HG03469 (cell line): ENCODE data around the gene MRPL40.

Source experiments
- ATAC-seq: cut with Tn5 transposase; IDR thresholded peaks from one replicate; pipeline ENCODE4 v1.9.1; 2021; ENCODE audit warnings: mild to moderate bottlenecking, moderate library complexity, moderate number of reproducible peaks; ENCODE audit not compliant: unreplicated experiment

MRPL40 gene

GRCh38 chr22:19460036-19460435 is 27.7 kb downstream of the MRPL40 start:
- no peak for ATAC-seq

DNA sequence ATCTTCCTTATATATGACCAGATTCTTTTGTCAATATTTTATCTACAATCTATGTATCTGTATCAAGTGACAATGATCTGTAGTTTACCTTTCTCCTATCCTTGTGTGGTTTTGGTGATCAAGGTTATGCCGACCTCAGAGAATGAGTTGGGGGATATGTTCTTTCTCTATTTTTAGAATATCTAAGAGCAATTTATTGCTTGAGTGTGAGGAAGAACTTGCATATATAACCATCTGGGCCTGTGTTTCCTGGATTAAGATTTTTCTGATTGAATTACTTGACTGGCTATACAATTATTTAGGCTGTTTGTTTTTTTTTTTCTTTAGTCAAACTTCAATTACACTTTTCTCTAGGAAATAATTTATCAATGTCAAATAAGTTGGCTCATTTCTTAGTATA is 29.2 kb downstream of the MRPL40 start:
- ATAC-seq = no peak

GRCh38 chr22:19463008-19463407 is 30.7 kb downstream of the MRPL40 start:
- ATAC-seq = no peak

GRCh38 chr22:19463491-19464469 is 31.4 kb downstream of the MRPL40 start:
- no peak for ATAC-seq

DNA sequence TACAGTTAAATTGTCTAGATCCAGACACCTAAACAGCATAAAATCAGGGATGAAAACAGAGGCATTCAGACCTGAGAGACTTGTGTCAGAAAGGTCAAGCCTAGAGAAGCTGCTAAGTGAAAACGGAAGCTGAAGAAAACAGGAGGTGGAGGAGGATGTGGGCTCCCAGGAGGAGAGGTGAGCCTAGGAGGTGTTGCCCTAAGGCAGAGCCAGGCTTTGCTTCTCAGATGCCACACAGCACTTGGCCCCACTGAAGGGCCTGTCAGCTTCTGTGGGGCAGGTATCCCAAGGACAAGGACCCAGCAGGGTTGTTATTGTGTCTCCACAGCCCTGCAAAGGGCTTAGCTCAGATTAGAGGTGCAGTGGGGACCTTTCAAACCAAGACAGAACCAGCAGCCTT is 32.2 kb downstream of the MRPL40 start:
- no peak for ATAC-seq

DNA sequence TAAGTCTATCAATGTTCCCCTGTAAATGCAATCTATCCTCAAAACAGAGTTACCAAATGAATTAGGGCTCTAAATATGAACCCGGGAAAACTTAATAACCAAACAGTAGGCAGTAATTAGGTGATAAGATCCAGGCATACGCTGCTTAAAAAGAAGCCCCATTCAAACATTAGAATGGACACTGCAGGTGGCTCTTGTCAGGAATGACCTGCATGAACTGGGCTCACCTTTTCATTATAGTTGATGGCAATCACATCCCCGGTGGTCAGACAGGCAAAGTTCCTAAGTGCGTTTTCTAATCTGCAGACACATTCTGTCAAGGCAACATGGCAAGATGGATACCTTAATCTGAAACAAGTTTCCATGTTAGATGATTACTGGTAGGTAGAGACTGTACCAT is 32.6 kb downstream of the MRPL40 start:
- no peak for ATAC-seq

GRCh38 chr22:19466126-19466716 is 33.9 kb downstream of the MRPL40 start:
- no peak for ATAC-seq

GRCh38 chr22:19466848-19467752 is 34.8 kb downstream of the MRPL40 start:
- ATAC-seq = no peak

DNA sequence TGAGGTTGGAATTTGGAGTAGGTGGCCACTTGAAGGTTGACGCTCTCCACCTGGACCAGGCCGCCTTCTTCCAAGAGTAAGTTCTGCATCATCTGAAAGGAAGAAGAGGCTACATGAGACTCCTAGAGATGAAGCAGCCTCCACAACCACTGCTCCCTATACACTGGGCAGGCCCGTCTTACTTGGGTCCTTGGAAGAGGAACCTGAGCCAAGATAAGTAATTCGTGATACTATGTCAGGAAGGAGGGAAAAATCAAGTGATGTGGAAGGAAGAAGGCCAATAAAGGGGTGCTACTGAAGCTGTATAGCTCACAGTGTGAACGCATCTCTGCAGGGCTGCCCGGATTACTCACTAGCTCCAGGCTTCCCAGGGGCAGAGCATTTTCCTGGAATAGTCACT is 35.6 kb downstream of the MRPL40 start:
- no peak for ATAC-seq

- no peak for ATAC-seq
Observed at GRCh38 chr22:19469421-19469820, 37.1 kb downstream of the MRPL40 start.

DNA sequence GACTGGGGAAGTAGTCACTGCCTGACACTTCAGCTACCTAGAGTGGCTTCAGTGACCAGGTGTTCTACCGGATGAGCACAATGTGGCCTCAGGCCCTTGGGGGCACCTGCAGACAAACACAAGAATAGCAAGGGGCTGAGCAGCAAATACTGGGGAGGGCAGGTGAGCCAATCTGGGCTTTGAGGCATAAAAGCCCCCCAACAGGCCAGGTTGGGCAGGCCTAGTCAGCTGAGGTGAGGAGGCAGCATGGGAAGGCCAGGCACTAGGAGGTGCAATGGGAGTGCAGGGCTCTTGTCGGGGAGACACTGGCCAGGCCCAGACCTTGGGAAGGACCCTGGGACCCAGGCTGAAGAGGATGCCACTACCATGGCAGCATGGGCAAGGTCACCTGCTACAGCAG is 37.7 kb downstream of the MRPL40 start:
- no peak for ATAC-seq

- ATAC-seq = no peak
Observed at GRCh38 chr22:19471572-19471971, 39.2 kb downstream of the MRPL40 start.

DNA sequence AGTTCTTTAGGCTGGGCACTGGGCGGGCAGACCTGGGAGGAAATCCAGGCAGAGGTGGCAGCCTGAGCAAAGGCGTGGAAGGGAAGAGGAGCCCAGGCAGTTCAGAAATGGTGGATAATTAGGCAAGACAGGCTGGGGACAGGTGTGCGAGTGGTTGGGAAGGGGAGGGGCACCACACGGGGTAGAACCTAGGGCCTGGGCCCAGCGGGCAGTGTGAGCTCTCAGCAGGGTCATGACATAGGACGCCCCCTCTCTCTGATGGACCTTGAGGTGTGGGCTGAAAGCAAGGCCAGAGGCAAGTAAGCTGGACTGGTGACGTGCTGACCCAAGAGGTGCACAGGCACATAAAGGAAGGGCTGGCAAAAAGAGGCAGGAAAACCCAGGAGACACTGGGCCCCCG is 39.9 kb downstream of the MRPL40 start:
- ATAC-seq = no peak

- no peak for ATAC-seq
Observed at GRCh38 chr22:19473578-19473977, 41.2 kb downstream of the MRPL40 start.

GRCh38 chr22:19476023-19476422 is 43.7 kb downstream of the MRPL40 start:
- ATAC-seq = no peak

- ATAC-seq = no peak
Observed at GRCh38 chr22:19477321-19478044, 45.1 kb downstream of the MRPL40 start.

- ATAC-seq = no peak
Observed at GRCh38 chr22:19478045-19478900, 45.9 kb downstream of the MRPL40 start.

DNA sequence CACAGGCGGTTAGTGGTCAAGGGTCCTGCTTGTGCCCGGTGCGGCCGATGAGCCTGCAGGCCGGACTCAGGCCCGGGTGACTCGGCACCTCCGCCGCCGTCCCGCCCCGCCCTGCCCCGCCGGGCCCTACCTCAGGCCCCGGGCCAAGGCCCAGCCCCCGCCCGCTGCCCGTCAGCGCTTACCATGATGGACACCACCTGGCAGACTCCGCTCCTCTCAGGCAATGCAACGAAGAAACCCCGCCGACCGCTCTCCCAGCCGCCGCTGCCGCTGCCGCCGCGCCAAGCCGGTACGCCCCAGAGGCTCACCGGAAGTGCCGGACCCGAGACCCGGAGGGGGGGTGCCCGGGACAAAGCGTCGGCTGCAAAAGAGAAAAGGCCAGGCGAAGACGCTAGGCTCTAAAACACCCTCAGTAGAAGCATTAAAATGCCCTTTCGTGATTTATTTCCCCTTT is 46.6 kb downstream of the MRPL40 start, which contains the start of gene UFD1:
Gene UFD1, minus strand, starts transcription at position 293 of the 454 bp plus-strand sequence. Its CDS starts 108 bp downstream, at position 185.
- ATAC-seq = no peak
